Lower leg skin (tissue), 3 donors: Measurements from ENCODE around the gene OOSP3.

Experiments
- POLR2A ChIP-seq, 2 donors: fragments of 450-650 bp; IDR thresholded peaks; one replicate each; pipeline ENCODE4 v1.6.1; 2016 to 2017; ENCODE audit warnings: antibody characterized with exemption in 2 of 2, mild to moderate bottlenecking in 1 of 2, moderate library complexity in 1 of 2
- TF ChIP-seq, protein P1 (sequence below), 3 donors: fragments of 450-650 bp; IDR thresholded peaks; one replicate each; pipeline ENCODE4 v1.5.1; 2016; ENCODE audit warnings: antibody characterized with exemption in 3 of 3, mild to moderate bottlenecking in 3 of 3, moderate library complexity in 2 of 3

DNA sequence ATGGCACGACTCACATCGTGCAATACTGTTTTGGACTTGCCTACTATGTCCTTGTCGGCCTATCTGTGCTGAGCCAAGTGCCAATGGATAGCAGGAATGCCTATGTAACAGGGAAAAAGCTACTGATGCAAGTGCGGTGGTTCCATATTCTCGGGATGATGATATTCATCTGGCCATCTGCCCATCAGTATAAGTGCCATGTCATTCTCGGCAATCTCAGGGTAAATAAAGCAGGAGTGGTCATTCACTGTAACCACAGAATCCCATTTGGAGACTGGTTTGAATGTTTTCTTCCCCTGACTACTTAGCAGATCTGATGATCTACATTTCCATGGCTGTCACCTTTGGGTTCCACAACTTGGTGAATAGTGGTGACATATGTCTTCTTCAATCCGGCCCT, 20.1 kb downstream of the OOSP3 start:
- no peak for TF ChIP-seq POLR2A (IDR thresholded peaks at IDR 0.05)
- TF ChIP-seq, protein P1, sequence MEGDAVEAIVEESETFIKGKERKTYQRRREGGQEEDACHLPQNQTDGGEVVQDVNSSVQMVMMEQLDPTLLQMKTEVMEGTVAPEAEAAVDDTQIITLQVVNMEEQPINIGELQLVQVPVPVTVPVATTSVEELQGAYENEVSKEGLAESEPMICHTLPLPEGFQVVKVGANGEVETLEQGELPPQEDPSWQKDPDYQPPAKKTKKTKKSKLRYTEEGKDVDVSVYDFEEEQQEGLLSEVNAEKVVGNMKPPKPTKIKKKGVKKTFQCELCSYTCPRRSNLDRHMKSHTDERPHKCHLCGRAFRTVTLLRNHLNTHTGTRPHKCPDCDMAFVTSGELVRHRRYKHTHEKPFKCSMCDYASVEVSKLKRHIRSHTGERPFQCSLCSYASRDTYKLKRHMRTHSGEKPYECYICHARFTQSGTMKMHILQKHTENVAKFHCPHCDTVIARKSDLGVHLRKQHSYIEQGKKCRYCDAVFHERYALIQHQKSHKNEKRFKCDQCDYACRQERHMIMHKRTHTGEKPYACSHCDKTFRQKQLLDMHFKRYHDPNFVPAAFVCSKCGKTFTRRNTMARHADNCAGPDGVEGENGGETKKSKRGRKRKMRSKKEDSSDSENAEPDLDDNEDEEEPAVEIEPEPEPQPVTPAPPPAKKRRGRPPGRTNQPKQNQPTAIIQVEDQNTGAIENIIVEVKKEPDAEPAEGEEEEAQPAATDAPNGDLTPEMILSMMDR (IDR thresholded peaks at IDR 0.05), result no peak
